Lower lobe of right lung (tissue), 2 donors: ENCODE measurements around the gene MIPOL1. TPM values are rescaled to one million over a fixed set of nuclear protein-coding genes. Genes with fewer than 3 reads are reported as not detected.
"Not testable (repeated sequence)": the region's sequence is repeated elsewhere in the genome, so short reads cannot be mapped to it uniquely, and the experiment has no call there.

Source experiments
- ATAC-seq, 2 donors: fragments of 200-7000 bp; cut with Tn5 transposase; one replicate each; pipeline ENCODE4 v1.9.1; 2020 to 2022; ENCODE audit warnings: mild to moderate bottlenecking in 2 of 2, moderate library complexity in 2 of 2
- DNase-seq: peaks from one replicate; pipeline ENCODE4 v3.0.0-alpha.2; 2020
- H3K27ac ChIP-seq: fragments of 200-600 bp; one replicate; pipeline ENCODE4 v1.8.0; 2022
- H3K27me3 ChIP-seq: fragments of 200-600 bp; one replicate; pipeline ENCODE4 v1.8.0; 2022; ENCODE audit warnings: low read depth
- H3K36me3 ChIP-seq: fragments of 200-600 bp; one replicate; pipeline ENCODE4 v1.8.0; 2022; ENCODE audit warnings: mild to moderate bottlenecking
- H3K4me1 ChIP-seq: fragments of 200-600 bp; one replicate; pipeline ENCODE4 v1.8.0; 2022
- H3K4me3 ChIP-seq: fragments of 200-600 bp; one replicate; pipeline ENCODE4 v1.8.0; 2022; ENCODE audit warnings: mild to moderate bottlenecking
- H3K9me3 ChIP-seq: fragments of 200-600 bp; one replicate; pipeline ENCODE4 v1.8.0; 2022
- intact Hi-C: fragments of 100-400 bp; cut with DNase I; formaldehyde crosslinking; loops from one replicate; pipeline ENCODE4 v1.11.0; 2022
- total RNA-seq: library from RNA; stranded (reverse); fragmentation: NEBNext Ultra II Directional; extraction: Animal tissue kit (Norgen Biotek cat#: 25700); gene quantifications from one replicate; pipeline ENCODE4 v1.2.1, GENCODE V29; 2021
- TF ChIP-seq, protein P1 (sequence below): fragments of 200-600 bp; IDR thresholded peaks from one replicate; pipeline ENCODE4 v1.8.0; 2022; ENCODE audit warnings: antibody characterized with exemption, mild to moderate bottlenecking
- donor health status: DM: no; HTN: yes; CAD: no; lungs with severe emphysema.

MIPOL1 gene
- total RNA-seq, 1 donor from 2014 or later: 12.1 TPM

DNA sequence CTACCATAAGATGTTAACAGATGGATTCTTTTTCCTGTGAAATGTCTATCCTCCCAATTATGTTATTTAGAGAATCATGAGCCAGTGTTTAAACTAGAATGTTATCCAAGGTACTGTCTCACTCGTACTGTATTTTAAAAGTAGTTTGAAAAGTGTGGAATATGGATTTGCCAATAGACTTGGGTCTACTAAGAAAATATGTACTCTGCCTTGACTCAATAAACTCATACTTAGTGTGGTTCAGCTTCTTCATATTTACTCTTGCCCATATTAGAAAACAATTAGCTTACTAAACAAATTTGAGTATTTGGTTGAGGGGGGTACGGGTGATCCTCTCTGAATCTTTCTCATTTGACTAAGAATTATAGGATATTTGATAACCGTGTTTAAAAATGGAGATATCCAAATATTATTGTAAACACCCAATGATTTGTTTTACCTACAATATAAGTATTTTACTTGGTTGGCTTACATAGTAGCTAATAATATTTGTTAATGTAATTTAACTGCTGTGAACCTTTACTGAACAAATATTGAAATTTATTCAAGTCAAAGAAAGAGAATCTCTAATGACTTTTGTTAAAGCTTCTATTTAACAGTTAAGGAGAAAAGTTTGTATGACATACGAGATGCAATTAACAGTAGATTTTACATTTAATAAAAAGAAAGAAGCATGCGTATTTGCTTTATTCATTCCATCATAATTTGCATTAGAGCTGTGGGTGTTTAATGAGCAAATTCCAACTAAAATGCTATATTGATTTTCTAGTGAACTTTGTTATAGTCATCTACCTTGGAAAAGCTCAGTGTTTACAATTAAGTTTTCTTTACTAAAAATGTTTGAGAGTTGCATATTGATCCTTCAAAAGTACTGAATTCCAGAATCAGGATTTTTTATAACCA is 81.2 kb downstream of the MIPOL1 start:
- intact Hi-C loops: no loop called here
- ATAC-seq (no peak), DNase-seq (no peak)
- Histone ChIP-seq H3K4me3 (no peak overlapping the region), H3K36me3 (no peaks in the 10 kb centered on the region), H3K27me3 (no peaks in the 10 kb centered on the region), H3K27ac (no peak overlapping the region), H3K4me1 (no peaks in the 10 kb centered on the region), H3K9me3 (no peaks in the 10 kb centered on the region)
- TF ChIP-seq, protein P1, sequence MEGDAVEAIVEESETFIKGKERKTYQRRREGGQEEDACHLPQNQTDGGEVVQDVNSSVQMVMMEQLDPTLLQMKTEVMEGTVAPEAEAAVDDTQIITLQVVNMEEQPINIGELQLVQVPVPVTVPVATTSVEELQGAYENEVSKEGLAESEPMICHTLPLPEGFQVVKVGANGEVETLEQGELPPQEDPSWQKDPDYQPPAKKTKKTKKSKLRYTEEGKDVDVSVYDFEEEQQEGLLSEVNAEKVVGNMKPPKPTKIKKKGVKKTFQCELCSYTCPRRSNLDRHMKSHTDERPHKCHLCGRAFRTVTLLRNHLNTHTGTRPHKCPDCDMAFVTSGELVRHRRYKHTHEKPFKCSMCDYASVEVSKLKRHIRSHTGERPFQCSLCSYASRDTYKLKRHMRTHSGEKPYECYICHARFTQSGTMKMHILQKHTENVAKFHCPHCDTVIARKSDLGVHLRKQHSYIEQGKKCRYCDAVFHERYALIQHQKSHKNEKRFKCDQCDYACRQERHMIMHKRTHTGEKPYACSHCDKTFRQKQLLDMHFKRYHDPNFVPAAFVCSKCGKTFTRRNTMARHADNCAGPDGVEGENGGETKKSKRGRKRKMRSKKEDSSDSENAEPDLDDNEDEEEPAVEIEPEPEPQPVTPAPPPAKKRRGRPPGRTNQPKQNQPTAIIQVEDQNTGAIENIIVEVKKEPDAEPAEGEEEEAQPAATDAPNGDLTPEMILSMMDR: no peak

DNA sequence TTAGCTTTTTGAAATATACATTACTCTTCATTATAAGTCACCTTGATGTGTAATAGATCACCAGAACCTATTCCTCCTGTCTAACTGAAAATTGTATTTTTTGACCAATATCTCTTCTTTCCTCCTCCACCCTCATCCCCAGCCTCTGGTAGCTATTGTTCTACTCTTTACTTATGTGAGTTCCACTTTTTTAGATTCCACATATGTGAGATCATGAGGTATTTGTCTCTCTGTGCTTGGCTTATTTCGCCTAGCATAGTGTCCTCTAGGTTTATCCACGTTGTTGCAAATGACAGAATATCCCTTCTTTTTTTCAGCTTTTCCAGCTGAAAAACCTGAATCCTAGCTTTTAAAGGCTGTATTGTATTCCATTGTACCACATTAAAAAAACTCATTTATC is 82.1 kb downstream of the MIPOL1 start:
- no peak overlapping the region for H3K4me3 ChIP-seq
- H3K4me1 ChIP-seq: no peaks in the 10 kb centered on the region
- DNase-seq: no peak
- no peak overlapping the region for H3K27ac ChIP-seq
- H3K9me3 ChIP-seq: no peaks in the 10 kb centered on the region
- ATAC-seq: no peak
- intact Hi-C loops: no loop called here
- H3K36me3 ChIP-seq: no peaks in the 10 kb centered on the region
- H3K27me3 ChIP-seq: no peaks in the 10 kb centered on the region
- TF ChIP-seq, protein P1: no peak

DNA sequence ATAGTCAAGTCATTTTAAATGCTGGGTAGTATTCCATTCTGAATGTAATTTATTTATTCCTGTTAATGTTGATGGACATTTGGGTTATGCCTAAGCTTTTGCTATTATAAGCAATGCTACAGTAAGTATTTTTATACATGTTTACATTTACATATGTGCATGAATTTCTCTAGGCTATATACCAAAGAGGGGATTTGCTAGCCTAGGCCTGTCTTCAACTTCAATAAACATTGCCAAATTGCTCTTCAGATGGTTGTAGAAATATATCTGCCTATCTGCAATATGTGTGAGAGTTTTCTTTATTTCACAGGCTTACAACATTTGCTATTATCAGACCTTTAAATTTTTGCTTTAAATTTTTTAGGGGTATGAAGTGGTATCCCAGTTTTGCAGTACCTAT is 87.0 kb downstream of the MIPOL1 start:
- Histone ChIP-seq H3K4me1 (no peaks in the 10 kb centered on the region), H3K36me3 (no peaks in the 10 kb centered on the region), H3K4me3 (no peak overlapping the region), H3K27ac (no peak overlapping the region), H3K9me3 (no peaks in the 10 kb centered on the region), H3K27me3 (no peaks in the 10 kb centered on the region)
- intact Hi-C loops: no loop called here
- TF ChIP-seq, protein P1: no peak
- ATAC-seq: no peak
- no peak for DNase-seq

DNA sequence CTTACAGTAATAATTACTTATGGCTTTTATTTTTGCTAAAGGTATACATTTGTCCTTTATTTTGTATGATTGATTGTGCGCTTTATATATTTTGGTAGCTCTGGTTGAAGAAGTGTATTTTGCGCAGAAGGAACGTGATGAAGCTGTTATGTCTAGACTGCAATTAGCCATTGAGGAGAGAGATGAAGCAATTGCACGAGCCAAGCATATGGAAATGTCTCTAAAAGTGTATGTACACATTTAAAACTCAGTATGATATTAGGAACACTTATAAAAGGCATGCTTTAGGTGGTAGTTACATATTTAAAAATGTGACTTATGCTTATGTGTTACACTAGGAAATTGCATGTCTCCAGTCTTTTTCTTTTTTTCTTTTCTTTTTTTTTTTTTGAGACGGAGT is 87.5 kb downstream of the MIPOL1 start:
- H3K27ac ChIP-seq: no peak overlapping the region
- no peak overlapping the region for H3K4me3 ChIP-seq
- TF ChIP-seq, protein P1: no peak
- DNase-seq (no peak), ATAC-seq (no peak)
- no peaks in the 10 kb centered on the region for H3K9me3 ChIP-seq
- H3K4me1 ChIP-seq: no peaks in the 10 kb centered on the region
- intact Hi-C loops: no loop called here
- H3K36me3 ChIP-seq: no peaks in the 10 kb centered on the region
- H3K27me3 ChIP-seq: no peaks in the 10 kb centered on the region

DNA sequence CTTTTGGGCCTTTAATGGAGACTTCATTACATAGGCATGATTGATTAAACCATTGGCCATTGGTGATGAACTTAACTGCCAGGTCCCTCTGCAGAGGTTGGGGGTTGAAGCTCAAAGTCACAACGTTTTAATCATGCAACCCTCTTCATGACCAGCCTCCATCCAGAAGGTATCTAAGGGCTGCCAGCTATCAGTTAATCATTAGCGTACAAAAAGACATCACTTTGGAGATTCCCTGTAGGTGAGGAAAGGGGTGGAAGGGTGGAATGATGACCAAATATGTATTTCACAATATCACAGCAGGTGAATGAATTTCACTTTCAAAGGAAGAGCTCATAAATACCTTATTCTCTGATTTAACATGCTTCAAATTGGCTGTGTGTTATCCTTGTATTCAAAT is 92.0 kb downstream of the MIPOL1 start:
- no peaks in the 10 kb centered on the region for H3K4me1 ChIP-seq

DNA sequence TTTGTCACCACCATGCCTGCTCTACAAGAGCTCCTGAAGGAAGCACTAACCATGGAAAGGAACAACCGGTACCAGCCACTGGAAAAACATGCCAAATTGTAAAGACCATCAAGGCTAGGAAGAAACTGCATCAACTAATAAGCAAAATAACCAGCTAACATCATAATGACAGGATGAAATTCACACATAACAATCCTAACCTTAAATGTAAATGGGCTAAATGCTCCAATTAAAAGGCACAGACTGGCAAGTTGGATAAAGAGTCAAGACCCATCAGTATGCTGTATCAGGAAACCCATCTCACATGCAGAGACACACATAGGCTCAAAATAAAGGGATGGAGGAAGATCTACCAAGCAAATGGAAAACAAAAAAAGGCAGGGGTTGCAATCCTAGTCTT is 97.5 kb downstream of the MIPOL1 start:
- H3K4me3 ChIP-seq, H3K27ac ChIP-seq, H3K36me3 ChIP-seq, DNase-seq, H3K4me1 ChIP-seq, H3K27me3 ChIP-seq, H3K9me3 ChIP-seq, ATAC-seq, intact Hi-C loops: not testable (repeated sequence)

More for the DNA sequence above, 92.0 kb downstream of the MIPOL1 start:
- H3K4me3 ChIP-seq: no peak overlapping the region
- intact Hi-C loops: no loop called here
- H3K36me3 ChIP-seq: no peaks in the 10 kb centered on the region
- H3K9me3 ChIP-seq: no peaks in the 10 kb centered on the region
- H3K27me3 ChIP-seq: no peaks in the 10 kb centered on the region
- DNase-seq (no peak), ATAC-seq (no peak)
- no peak overlapping the region for H3K27ac ChIP-seq
- TF ChIP-seq, protein P1: no peak
